Measurements from ENCODE around the gene VTI1B.

VTI1B gene

DNA sequence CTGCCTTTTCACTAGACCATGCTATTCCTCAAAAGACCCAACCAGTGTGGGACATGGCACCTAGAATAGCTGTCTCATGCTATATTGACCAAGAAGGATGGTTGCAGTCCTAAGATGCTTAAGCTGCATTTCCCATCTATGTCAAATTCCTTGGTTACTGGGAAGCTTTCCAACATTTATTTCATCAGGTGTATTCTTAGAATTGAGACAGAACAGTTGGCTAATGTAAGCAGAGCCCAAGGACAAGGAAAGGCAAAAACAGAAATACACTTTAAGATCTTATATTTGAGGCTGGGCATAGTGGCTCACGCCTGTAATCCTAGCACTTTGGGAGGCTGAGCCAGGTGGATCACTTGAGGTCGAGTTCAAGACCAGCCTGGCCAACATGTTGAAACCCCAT, 30.0 kb downstream of the VTI1B start:
- no CpG with 5 or more reads among the region's 2 CpGs for WGBS, 2 donors (ENCODE audit: extremely low coverage in 2 of 2, insufficient read length in 2 of 2, insufficient replicate concordance in 1 of 2)
- no peak for DNase-seq (ENCODE audit: low spot score)
- no peak overlapping the region for H2AFZ ChIP-seq (ENCODE audit: low read length)
- no peak overlapping the region for H3K27ac ChIP-seq (replicated peaks; ENCODE audit: low read length)
- H4K8ac ChIP-seq (ENCODE audit: low read depth, low read length), result no peak overlapping the region
- no peak overlapping the region for H4K91ac ChIP-seq (ENCODE audit: low read depth, low read length, poor library complexity)
- no peak overlapping the region for H2BK5ac ChIP-seq (ENCODE audit: low read length)
- H3K4me1 ChIP-seq (ENCODE audit: control insufficient read depth in 2 of 2, insufficient read depth in 1 of 2, low read depth in 1 of 2, low read length in 2 of 2), result no peaks in the 10 kb centered on the region
- H2AK5ac ChIP-seq (ENCODE audit: low read depth, low read length), result no peak overlapping the region
- H3K9ac ChIP-seq (ENCODE audit: low read depth, low read length, poor library complexity), result no peak overlapping the region
- H3K79me1 ChIP-seq (ENCODE audit: low read depth, low read length), result no peaks in the 10 kb centered on the region
- H3K36me3 ChIP-seq (replicated peaks in 1 of 2; ENCODE audit: control insufficient read depth in 2 of 2, insufficient read depth in 2 of 2, low read length in 2 of 2), result peaks cover 17 to 48% of the 10 kb centered on the region in 2 donors
- H2BK12ac ChIP-seq (ENCODE audit: low read length), result no peak overlapping the region
- H3K18ac ChIP-seq (ENCODE audit: low read length), result no peak overlapping the region
- H3K9me3 ChIP-seq (replicated peaks in 1 of 2; ENCODE audit: control insufficient read depth in 2 of 2, insufficient read depth in 1 of 2, low read depth in 1 of 2, low read length in 2 of 2), result no peaks in the 10 kb centered on the region
- H3K27me3 ChIP-seq (ENCODE audit: control insufficient read depth in 3 of 3, insufficient read depth in 3 of 3, low read depth in 1 of 3, low read length in 3 of 3), result no peaks in the 10 kb centered on the region
- H3K4ac ChIP-seq (ENCODE audit: low read length), result no peak overlapping the region
- H3K4me2 ChIP-seq (ENCODE audit: insufficient read depth, low read length, poor library complexity, severe bottlenecking), result no peak overlapping the region
- no peak overlapping the region for H3K14ac ChIP-seq (ENCODE audit: low read length)
- no peak overlapping the region for H2BK120ac ChIP-seq (ENCODE audit: low read depth, low read length)
- H3K23ac ChIP-seq (ENCODE audit: low read depth, low read length, poor library complexity), result no peak overlapping the region
- no peak overlapping the region for H2BK15ac ChIP-seq (ENCODE audit: low read length)
- no peak overlapping the region for H3K4me3 ChIP-seq (ENCODE audit: low read length in 2 of 2)

DNA sequence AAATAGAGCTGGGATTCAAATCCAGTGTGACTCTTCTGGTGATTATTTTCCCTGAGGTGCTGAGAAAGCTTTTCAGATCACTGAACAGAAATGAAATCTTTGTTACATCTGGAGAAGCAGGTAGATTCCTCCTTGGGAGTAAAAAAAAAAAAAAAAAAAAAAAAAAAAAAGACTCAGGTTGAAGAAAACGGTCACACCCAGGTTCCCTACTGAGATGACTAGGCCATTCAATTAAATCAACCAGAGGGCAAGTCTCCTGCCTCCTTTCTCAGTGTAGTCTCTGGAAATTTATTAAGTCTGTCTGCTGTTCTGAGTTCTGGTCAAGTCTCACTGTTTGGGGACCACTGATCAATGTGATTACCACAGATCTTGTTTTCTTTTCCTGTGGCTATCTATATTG, 30.7 kb downstream of the VTI1B start:
- no CpG with 5 or more reads among the region's 1 CpG for WGBS, 2 donors (ENCODE audit: extremely low coverage in 2 of 2, insufficient read length in 2 of 2, insufficient replicate concordance in 1 of 2)
- DNase-seq (ENCODE audit: low spot score), result no peak
- Histone ChIP-seq H3K4ac (ENCODE audit: low read length) (no peak overlapping the region), H3K27me3 (ENCODE audit: control insufficient read depth in 3 of 3, insufficient read depth in 3 of 3, low read depth in 1 of 3, low read length in 3 of 3) (no peaks in the 10 kb centered on the region), H3K18ac (ENCODE audit: low read length) (no peak overlapping the region), H2BK15ac (ENCODE audit: low read length) (no peak overlapping the region), H3K27ac (replicated peaks; ENCODE audit: low read length) (no peak overlapping the region), H3K4me1 (ENCODE audit: control insufficient read depth in 2 of 2, insufficient read depth in 1 of 2, low read depth in 1 of 2, low read length in 2 of 2) (no peaks in the 10 kb centered on the region), H3K9ac (ENCODE audit: low read depth, low read length, poor library complexity) (no peak overlapping the region), H3K4me2 (ENCODE audit: insufficient read depth, low read length, poor library complexity, severe bottlenecking) (no peak overlapping the region), H4K8ac (ENCODE audit: low read depth, low read length) (no peak overlapping the region), H2AFZ (ENCODE audit: low read length) (no peak overlapping the region), H2BK120ac (ENCODE audit: low read depth, low read length) (no peak overlapping the region), H3K4me3 (ENCODE audit: low read length in 2 of 2) (no peak overlapping the region), H4K91ac (ENCODE audit: low read depth, low read length, poor library complexity) (no peak overlapping the region), H2AK5ac (ENCODE audit: low read depth, low read length) (no peak overlapping the region), H3K14ac (ENCODE audit: low read length) (no peak overlapping the region), H3K23ac (ENCODE audit: low read depth, low read length, poor library complexity) (no peak overlapping the region), H2BK12ac (ENCODE audit: low read length) (no peak overlapping the region), H3K9me3 (replicated peaks in 1 of 2; ENCODE audit: control insufficient read depth in 2 of 2, insufficient read depth in 1 of 2, low read depth in 1 of 2, low read length in 2 of 2) (no peaks in the 10 kb centered on the region), H3K36me3 (replicated peaks in 1 of 2; ENCODE audit: control insufficient read depth in 2 of 2, insufficient read depth in 2 of 2, low read length in 2 of 2) (peaks cover 11 to 41% of the 10 kb centered on the region in 2 donors), H2BK5ac (ENCODE audit: low read length) (no peak overlapping the region), H3K79me1 (ENCODE audit: low read depth, low read length) (peaks cover under 1% of the 10 kb centered on the region)

DNA sequence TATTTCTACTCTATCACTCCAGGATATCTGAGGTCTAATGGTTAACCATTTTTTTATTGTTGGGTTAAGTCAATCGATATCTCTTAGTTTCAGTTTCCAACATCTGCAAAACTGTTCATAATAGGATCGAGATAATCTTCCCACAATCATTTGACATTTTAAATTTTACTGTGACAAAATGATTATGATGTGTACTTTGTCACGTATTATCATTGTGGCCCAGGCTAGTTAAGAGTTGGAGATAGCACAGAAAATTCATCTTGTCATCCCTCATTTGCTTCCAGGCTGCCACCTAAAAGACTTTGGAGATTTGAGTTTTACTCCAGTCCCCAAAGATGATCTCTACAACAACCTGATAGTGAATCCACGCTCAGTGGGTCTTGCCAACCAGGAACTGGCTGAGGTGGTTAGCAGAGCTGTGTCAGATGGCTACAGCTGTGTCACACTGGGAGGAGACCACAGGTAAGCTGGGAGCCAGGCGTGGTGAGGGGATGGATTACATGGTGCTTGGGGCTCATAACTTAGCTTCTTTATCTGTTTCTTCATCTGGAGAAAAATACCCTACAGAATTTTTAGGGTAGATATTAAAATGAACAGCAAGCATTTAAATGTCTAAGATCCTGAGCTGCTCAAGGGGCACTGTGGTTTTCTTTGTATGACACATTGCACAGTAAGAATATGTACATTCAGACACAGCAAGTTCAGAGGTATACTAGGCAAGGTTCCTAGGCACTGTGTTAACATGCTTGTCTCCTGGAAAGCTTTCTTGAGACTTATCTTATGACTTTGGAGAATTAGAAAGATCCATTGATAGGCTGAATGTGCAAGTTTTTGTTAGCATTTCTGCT, 32.3 kb downstream of the VTI1B start:
- Histone ChIP-seq H3K79me1 (ENCODE audit: low read depth, low read length) (peaks cover 1% of the 10 kb centered on the region), H2BK120ac (ENCODE audit: low read depth, low read length) (no peak overlapping the region), H3K36me3 (replicated peaks in 1 of 2; ENCODE audit: control insufficient read depth in 2 of 2, insufficient read depth in 2 of 2, low read length in 2 of 2) (peaks cover 9 to 25% of the 10 kb centered on the region in 2 donors), H3K4ac (ENCODE audit: low read length) (no peak overlapping the region), H3K23ac (ENCODE audit: low read depth, low read length, poor library complexity) (no peak overlapping the region), H3K27ac (replicated peaks; ENCODE audit: low read length) (no peak overlapping the region), H3K4me2 (ENCODE audit: insufficient read depth, low read length, poor library complexity, severe bottlenecking) (no peak overlapping the region), H2BK12ac (ENCODE audit: low read length) (no peak overlapping the region), H3K4me1 (ENCODE audit: control insufficient read depth in 2 of 2, insufficient read depth in 1 of 2, low read depth in 1 of 2, low read length in 2 of 2) (no peaks in the 10 kb centered on the region), H3K27me3 (ENCODE audit: control insufficient read depth in 3 of 3, insufficient read depth in 3 of 3, low read depth in 1 of 3, low read length in 3 of 3) (no peaks in the 10 kb centered on the region), H3K9ac (ENCODE audit: low read depth, low read length, poor library complexity) (no peak overlapping the region), H3K18ac (ENCODE audit: low read length) (no peak overlapping the region), H2BK15ac (ENCODE audit: low read length) (no peak overlapping the region), H4K91ac (ENCODE audit: low read depth, low read length, poor library complexity) (no peak overlapping the region), H3K9me3 (replicated peaks in 1 of 2; ENCODE audit: control insufficient read depth in 2 of 2, insufficient read depth in 1 of 2, low read depth in 1 of 2, low read length in 2 of 2) (no peaks in the 10 kb centered on the region), H3K4me3 (ENCODE audit: low read length in 2 of 2) (no peak overlapping the region), H2BK5ac (ENCODE audit: low read length) (no peak overlapping the region), H4K8ac (ENCODE audit: low read depth, low read length) (no peak overlapping the region), H3K14ac (ENCODE audit: low read length) (no peak overlapping the region), H2AFZ (ENCODE audit: low read length) (no peak overlapping the region), H2AK5ac (ENCODE audit: low read depth, low read length) (no peak overlapping the region)
- WGBS, 2 donors (ENCODE audit: extremely low coverage in 2 of 2, insufficient read length in 2 of 2, insufficient replicate concordance in 1 of 2), result no CpG with 5 or more reads among the region's 5 CpGs
- no peak for DNase-seq (ENCODE audit: low spot score)

DNA sequence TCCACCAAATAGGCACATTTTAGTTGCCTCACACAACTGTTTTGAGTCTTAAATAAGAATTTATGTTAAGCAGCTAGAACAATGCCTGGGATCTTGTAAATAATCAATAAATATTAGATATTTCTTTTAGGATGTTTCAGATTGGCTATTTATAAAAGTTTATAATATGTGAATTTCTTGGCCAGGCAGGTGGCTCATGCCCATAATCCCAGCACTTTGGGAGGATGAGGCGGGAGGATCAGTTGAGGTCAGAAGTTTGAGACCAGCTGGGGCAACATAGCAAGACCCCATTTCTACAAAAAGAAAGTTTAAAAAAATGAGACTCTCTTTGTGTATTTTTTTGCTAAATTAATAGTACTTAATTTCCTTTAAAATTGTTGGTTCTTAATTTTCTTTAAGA, 33.0 kb downstream of the VTI1B start:
- no peaks in the 10 kb centered on the region for H3K4me1 ChIP-seq (ENCODE audit: control insufficient read depth in 2 of 2, insufficient read depth in 1 of 2, low read depth in 1 of 2, low read length in 2 of 2)
- H2BK120ac ChIP-seq (ENCODE audit: low read depth, low read length), result no peak overlapping the region
- H3K4me2 ChIP-seq (ENCODE audit: insufficient read depth, low read length, poor library complexity, severe bottlenecking), result no peak overlapping the region
- H2AFZ ChIP-seq (ENCODE audit: low read length), result no peak overlapping the region
- WGBS, 2 donors (ENCODE audit: extremely low coverage in 2 of 2, insufficient read length in 2 of 2, insufficient replicate concordance in 1 of 2), result no CpG with 5 or more reads among the region's 1 CpG
- no peak overlapping the region for H2BK15ac ChIP-seq (ENCODE audit: low read length)
- H3K36me3 ChIP-seq (replicated peaks in 1 of 2; ENCODE audit: control insufficient read depth in 2 of 2, insufficient read depth in 2 of 2, low read length in 2 of 2), result peaks cover 9 to 18% of the 10 kb centered on the region in 2 donors
- H3K14ac ChIP-seq (ENCODE audit: low read length), result no peak overlapping the region
- no peak overlapping the region for H2AK5ac ChIP-seq (ENCODE audit: low read depth, low read length)
- H3K79me1 ChIP-seq (ENCODE audit: low read depth, low read length), result peaks cover 1% of the 10 kb centered on the region
- H3K4ac ChIP-seq (ENCODE audit: low read length), result no peak overlapping the region
- H2BK5ac ChIP-seq (ENCODE audit: low read length), result no peak overlapping the region
- H3K27me3 ChIP-seq (ENCODE audit: control insufficient read depth in 3 of 3, insufficient read depth in 3 of 3, low read depth in 1 of 3, low read length in 3 of 3), result no peaks in the 10 kb centered on the region
- H3K4me3 ChIP-seq (ENCODE audit: low read length in 2 of 2), result no peak overlapping the region
- H2BK12ac ChIP-seq (ENCODE audit: low read length), result no peak overlapping the region
- no peaks in the 10 kb centered on the region for H3K9me3 ChIP-seq (replicated peaks in 1 of 2; ENCODE audit: control insufficient read depth in 2 of 2, insufficient read depth in 1 of 2, low read depth in 1 of 2, low read length in 2 of 2)
- no peak overlapping the region for H4K91ac ChIP-seq (ENCODE audit: low read depth, low read length, poor library complexity)
- no peak overlapping the region for H3K18ac ChIP-seq (ENCODE audit: low read length)
- H4K8ac ChIP-seq (ENCODE audit: low read depth, low read length), result no peak overlapping the region
- no peak overlapping the region for H3K27ac ChIP-seq (replicated peaks; ENCODE audit: low read length)
- H3K9ac ChIP-seq (ENCODE audit: low read depth, low read length, poor library complexity), result no peak overlapping the region
- H3K23ac ChIP-seq (ENCODE audit: low read depth, low read length, poor library complexity), result no peak overlapping the region
- DNase-seq (ENCODE audit: low spot score), result no peak

Measured in neuronal stem cell (in vitro differentiated cells).